Medulla oblongata (tissue), 1 donor: ENCODE results near the gene HCAR1.
"Not testable (repeated sequence)": the region's sequence is repeated elsewhere in the genome, so short reads cannot be mapped to it uniquely, and the experiment has no call there.

Experiments
- DNase-seq: peaks from one replicate; pipeline ENCODE4 v3.0.0-alpha.2; 2015; ENCODE audit errors: extremely low spot score

HCAR1 gene

DNA sequence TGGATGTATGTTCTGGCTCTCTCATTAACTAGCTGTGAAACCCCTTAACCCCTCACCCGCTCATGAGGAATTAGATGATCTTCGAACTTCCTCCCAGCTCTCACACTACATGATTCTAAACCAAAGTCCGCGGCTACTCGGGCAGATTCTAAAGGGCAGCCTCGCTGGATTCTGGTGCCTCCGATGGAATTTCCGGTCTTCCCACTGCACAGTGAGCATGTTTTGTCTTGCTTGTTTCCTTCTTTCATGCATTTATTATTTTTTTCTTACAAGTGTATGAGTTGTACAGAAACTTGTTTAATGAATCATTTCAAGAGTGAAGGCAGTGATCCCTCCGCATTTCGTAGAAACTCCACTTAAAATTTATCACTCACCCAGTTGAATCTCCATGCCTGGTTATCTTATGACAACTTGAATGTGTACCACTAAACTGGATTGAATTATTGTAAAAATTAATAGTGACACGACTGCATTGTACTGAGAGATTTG, 9.5 kb downstream of the HCAR1 start:
- DNase-seq: no peak

DNA sequence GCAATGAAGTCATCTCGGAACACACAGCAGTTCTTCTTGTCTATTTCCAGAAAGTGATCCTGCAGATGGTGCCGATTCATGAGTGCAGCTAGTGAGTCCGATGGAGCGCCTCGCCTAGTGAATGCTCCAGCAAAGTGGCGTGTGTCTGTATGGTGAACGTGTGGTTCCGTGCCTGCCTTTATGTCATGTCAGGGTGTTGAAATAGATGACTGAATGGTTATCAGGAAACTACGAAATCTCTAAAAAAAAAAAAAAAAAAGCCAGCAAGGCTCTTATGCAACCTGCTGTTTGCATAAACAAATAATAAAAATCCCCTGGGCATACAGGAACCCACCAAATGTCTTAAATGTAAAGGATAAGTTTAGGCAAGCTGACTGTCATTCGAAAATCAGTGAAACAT, 14.0 kb downstream of the HCAR1 start, which contains the start of gene HCAR3:
TSS of gene HCAR3 (minus strand) at position 154 of the 400 bp plus-strand sequence. CDS start at position 80, 74 bp downstream.
- not testable (repeated sequence) for DNase-seq

DNA sequence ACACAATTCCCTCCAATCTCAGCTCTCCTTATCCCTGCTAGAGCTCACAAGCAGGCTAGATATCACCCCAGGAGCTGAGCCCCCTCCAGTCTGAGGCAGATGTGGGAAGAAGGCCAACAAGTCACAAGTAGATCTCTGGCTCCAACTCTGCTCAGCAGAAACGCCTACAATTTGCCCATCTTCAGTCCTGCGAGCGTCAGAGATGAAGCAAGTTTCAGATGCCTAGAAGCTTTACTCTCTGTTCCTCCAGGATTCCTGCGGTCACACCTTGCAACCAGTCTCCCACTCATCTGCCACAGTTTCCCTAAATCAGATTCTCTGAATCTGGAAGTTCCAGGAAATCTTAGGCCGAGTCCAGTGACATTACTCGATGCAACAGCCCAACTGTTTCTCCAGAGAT, 15.4 kb downstream of the HCAR1 start:
- DNase-seq: not testable (repeated sequence)

DNA sequence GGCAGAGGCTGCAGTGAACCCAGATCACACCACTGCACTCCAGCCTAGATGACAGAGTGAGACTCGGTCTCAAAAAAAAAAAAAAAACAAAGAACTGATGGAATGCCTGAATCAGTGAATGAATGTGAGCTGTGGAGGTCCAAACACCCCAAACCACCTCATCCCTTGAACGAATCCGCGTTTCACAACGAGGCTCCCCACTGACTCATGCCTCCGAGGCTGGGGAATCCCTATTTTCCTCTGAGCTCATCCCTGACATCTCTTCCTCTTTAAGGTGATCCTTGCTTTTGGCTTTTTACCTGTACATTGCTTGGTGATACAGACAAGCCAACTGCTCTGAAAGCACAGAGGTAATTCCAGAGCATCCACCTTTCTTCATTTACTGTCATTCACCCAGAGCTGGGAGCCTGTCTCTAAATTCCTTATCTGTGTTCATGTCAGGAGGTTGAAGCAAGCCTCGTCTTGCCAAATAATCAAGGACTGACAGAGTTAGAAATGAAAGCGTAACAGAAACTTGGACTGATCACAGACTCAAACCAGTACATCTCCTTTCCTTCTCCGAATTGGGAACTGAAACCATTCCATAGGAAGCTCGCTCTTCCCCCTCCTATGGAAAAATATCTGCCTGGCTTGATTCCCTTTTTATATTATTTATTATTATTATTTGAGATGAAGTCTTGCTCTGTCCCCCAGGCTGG, 17.0 kb downstream of the HCAR1 start:
- not testable (repeated sequence) for DNase-seq

DNA sequence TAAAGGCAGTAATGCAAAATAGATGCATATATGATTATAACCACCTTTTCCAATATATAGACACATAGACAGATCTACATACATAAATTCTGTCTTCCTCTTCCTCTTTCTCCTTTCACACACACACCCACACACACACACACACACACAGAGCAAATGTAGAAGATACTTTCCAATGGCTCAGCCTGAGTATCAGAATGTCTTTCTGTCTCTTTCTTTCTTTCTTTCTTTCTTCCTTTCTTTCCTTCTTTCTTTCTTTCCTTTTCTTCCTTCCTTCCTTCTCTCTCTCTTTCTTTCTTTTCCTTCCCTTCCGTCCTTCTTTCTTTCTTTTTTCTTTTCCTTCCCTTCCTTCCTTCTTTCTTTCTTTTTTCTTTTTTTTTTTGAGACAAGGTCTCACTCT, 19.4 kb downstream of the HCAR1 start:
- not testable (repeated sequence) for DNase-seq

DNA sequence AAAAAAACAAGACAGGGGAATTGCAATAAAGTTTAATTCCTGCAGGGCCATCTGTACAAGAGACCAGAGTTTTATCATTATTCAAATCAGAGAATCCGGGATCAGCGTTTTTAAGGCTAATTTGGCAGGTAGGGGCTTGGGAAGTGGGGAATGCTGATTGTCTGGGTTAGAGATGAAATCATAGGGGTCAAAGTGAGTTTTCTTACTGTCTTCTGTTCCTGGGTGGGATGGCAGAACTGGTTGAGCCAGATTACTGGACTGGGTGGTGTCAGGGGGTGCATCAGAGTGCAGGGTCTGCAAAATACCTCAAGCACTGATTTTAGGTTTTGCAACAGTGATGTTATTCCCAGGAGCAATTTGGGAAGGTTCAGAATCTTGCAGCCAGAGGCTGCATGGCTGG, 20.3 kb downstream of the HCAR1 start:
- not testable (repeated sequence) for DNase-seq

DNA sequence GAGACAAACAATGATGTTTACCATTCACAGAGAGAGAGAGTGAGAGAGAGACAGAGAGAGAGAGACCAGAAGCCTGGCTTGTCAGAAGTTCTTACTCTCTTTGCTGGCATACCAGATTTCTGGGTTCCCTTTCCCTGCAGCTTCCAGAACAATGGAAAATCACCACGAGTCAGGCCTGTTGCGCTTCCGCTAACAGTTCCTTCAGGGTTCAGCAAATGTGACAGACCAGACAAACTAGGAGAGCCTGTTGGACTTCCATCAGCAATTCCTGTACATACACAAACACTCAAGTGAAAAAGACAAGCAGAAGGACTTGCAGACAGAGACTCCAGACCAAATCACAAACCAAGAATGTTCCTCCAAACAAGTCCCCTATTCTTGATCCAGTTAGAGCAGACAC, 21.4 kb downstream of the HCAR1 start:
- DNase-seq: not testable (repeated sequence)

DNA sequence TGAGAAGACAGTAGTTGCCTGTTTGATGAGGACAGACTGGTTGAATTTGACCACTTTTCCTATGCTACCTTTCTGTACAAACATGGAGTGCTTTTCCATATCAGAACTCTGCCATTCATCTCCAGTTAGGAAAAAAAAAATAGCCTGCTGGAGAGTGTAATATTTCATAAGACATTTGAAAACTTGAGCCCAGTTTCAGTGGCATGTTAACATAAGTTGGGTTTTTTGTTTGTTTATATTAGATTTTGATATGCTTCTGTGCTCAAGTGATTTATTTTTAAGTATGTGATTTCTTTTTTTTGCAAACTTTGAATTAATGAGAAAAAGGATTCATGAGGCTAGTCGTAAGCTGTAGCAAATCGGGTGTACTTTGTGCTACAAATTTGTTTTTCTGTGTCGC, 26.8 kb downstream of the HCAR1 start:
- DNase-seq: not testable (repeated sequence)

DNA sequence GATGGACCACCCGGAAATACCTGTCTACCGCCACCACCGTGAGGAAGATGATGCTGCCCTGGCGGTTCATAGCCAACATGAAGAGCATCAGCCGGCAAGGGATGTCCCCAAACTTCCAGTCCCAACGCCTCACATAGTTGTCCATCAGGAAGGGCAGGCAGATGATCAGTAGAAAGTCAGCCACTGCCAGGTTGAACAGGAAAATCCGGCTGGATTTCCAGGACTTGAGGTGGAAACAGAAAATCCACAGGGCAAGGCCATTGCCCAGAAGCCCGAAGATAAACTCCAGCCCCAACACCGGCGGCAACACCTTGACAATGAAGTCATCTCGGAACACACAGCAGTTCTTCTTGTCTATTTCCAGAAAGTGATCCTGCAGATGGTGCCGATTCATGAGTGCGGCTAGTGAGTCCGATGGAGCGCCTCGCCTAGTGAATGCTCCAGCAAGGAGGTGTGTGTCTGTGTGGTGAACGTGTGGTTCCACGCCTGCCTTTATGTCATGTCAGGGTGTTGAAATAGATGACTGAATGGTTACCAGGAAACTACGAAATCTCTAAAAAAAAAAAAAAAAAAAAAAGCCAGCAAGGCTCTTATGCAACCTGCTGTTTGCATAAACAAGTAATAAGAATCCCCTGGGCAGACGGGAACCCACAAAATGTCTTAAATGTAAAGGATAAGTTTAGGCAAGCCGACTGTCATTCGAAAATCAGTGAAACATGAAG, 27.6 kb downstream of the HCAR1 start, which contains the start of gene HCAR2:
TSS of gene HCAR2 (minus strand) at position 468 of the 722 bp plus-strand sequence. CDS start at position 394, 74 bp downstream.
- DNase-seq: not testable (repeated sequence)

DNA sequence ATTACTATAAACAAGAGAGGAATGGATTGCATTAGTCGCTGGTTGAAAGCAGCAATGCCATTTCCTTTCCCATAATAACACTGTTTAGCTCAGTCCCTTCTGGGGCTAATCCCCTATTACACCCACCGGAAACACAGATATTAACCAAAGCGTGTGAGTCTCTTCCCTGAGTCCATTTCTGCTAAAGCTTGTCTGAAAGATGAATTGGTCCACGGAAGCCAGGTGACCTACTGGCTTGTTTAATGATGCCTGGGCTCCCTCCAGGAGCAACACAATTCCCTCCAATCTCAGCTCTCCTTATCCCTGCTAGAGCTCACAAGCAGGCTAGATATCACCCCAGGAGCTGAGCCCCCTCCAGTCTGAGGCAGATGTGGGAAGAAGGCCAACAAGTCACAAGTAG, 29.2 kb downstream of the HCAR1 start:
- not testable (repeated sequence) for DNase-seq

DNA sequence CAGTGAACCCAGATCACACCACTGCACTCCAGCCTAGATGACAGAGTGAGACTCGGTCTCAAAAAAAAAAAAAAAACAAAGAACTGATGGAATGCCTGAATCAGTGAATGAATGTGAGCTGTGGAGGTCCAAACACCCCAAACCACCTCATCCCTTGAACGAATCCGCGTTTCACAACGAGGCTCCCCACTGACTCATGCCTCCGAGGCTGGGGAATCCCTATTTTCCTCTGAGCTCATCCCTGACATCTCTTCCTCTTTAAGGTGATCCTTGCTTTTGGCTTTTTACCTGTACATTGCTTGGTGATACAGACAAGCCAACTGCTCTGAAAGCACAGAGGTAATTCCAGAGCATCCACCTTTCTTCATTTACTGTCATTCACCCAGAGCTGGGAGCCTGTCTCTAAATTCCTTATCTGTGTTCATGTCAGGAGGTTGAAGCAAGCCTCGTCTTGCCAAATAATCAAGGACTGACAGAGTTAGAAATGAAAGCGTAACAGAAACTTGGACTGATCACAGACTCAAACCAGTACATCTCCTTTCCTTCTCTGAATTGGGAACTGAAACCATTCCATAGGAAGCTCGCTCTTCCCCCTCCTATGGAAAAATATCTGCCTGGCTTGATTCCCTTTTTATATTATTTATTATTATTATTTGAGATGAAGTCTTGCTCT, 30.5 kb downstream of the HCAR1 start:
- not testable (repeated sequence) for DNase-seq

DNA sequence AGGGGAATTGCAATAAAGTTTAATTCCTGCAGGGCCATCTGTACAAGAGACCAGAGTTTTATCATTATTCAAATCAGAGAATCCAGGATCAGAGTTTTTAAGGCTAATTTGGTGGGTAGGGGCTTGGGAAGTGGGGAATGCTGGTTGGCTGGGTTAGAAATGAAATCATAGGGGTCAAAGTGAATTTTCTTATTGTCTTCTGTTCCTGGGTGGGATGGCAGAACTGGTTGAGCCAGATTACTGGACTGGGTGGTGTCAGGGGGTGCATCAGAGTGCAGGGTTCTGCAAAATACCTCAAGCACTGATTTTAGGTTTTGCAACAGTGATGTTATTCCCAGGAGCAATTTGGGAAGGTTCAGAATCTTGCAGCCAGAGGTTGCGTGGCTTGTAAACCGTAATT, 33.7 kb downstream of the HCAR1 start:
- DNase-seq: not testable (repeated sequence)

DNA sequence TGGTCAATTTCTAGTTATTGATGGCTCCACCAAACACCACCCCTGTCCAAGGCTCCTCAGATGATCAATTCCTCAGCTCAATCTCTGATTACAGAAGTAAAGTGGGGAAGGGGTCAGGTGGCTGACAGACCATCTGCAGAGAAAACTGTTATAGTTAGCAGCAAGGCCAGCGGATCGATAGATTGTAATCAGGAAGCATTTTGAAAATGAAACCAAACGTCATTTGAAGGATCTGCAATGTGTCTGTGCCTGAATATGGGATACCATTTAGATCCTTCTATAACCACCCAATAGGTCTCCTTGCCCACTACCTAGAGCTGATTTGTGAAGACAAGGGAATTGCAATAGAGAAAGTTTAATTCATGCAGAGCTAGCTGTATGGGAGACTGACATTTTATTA, 39.1 kb downstream of the HCAR1 start:
- no peak for DNase-seq

DNA sequence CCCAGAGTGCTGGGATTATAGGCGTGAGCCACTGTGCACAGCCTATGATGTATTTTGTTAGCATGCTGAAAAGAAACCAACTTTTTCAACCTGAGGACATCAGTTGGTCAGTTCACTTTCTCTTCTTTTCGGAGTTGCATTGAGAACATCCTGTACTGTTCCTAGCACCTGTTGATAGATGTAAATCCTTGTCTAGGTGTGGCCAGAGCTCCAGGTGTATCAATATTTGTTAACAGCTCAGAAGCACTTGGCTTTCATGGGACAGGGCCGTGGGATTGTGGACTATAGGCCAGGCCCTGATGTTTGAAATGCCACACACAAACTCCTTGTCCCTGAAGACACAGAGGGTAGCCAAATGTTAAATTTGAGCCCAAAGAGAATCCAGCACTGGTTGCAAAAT, 42.4 kb downstream of the HCAR1 start:
- no peak for DNase-seq

DNA sequence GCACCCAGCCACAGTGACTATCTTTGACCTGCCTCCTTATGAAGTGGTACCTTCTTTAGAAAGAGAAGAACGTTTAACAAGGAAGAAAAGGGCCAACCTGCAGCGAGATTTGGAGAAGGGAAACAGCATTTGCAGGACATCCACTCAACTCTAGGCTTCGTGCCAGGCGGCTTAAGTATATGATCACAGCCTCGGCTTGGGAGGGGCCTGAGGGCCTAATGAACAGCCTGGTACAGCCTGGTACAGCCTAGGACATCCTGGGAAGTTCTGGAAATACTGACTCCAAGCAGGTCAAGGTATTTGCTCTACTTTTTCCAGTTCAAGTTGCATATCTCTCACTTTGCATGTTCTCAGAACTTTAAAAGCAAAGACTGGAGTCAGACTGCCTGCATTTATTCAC, 43.6 kb downstream of the HCAR1 start:
- no peak for DNase-seq

DNA sequence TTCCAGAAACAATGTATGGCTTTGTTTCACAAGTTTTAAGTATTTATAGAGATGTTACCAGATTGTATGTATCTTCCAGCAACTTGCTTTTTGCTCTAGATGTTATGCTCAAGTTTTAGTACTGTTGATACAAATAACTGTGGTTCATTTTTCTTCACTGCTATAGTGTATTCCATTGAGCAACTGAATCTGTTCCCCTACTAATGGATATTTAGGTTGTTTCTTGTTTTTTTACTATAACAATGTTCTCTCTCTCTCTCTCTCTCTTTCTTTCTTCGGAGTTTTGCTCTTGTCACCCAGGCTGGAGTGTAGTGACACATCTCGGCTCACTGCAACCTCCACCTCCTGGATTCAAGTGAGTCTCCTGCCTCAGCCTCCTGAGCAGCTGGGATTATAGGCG, 44.1 kb downstream of the HCAR1 start:
- DNase-seq: no peak

DNA sequence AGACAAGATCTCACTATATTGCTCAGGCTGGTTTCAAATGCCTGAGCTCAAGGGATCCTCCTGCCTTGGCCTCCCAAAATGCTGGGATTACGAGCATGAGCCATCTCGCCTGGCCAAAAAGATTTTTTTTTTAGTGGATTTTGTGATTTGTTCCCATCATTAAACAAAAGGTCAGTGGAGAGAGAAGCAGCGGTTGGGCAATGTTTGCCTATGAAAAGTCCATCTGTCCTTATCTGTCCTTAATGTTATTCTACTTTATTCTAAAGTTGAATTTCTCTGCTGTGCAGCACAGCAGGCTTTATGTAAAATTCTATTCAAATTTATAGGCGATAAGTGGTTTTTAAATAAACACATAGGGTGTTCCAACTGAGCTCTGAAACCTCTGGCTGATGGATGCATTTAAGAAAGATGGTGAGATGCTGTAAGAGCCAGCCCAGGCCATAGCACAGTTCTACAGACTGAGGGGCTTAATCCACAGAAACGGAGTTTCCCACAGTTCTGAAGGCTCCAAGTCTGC, 46.3 kb downstream of the HCAR1 start:
- DNase-seq: no peak

DNA sequence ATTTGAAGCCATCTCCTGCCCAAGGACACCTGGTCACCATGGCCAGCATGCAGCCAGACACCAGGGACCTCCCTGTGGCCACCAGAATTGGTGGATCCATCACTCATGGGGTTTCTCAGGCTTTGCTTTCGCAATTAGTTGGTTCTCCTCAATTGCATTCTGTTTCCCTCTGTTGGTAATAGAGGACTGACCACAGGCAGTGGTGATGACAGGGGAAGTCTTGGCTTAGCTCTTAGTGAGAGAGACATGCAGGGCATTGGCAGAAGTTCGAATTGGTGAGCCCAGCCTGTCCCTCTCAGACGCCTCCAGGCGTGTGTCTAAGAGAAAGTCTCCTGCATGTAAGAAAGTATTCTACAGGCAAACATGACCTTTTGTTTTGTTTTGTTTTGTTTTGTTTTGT, 48.8 kb downstream of the HCAR1 start:
- DNase-seq: peak; percentile 58

DNA sequence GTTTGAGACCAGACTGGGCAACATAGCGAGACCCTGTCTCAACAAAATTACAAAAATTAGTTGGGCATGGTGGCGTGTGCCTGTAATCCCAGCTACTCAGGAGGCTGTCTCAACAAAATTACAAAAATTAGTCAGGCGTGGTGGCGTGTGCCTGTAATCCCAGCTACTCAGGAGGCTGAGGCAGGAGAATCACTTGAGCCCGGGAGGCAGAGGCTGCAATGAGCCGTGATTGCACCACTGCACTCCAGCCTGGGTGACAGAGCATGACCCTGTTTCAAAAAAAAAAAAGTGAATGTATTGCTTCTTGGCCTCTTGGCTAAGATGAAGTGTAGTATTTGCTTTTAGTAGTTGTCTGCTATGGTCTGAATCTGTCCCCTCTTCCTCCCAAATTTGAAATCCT, 49.7 kb downstream of the HCAR1 start:
- not testable (repeated sequence) for DNase-seq

DNA sequence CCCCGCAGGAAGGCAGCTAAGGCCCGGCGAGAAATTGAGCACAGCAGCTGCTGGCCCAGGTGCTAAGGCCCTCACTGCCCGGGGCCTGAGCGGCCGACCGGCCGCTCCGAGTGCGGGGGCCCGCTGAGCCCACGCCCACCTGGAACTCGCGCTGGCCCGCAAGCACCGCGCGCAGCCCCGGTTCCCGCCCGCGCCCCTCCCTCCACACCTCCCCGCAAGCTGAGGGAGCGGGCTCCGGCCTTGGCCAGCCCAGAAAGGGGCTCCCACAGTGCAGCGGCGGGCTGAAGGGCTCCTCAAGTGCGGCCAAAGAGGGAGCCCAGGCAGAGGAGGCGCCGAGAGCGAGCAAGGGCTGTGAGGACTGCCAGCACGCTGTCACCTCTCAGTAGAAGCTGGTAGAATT, 53.9 kb downstream of the HCAR1 start:
- DNase-seq: not testable (repeated sequence)
